Stimulated activated CD4-positive, alpha-beta T cell treated with anti-CD3 and anti-CD28 coated beads, Interleukin-4, amount 100 ng/mL, for 1 hour (primary cell): ENCODE measurements around the gene AQP7.
"Not testable (repeated sequence)": the region's sequence is repeated elsewhere in the genome, so short reads cannot be mapped to it uniquely, and the experiment has no call there.

Source experiments
- DNase-seq: peaks from one replicate; pipeline ENCODE4 v3.0.0-alpha.2; 2020

Gene AQP7

DNA sequence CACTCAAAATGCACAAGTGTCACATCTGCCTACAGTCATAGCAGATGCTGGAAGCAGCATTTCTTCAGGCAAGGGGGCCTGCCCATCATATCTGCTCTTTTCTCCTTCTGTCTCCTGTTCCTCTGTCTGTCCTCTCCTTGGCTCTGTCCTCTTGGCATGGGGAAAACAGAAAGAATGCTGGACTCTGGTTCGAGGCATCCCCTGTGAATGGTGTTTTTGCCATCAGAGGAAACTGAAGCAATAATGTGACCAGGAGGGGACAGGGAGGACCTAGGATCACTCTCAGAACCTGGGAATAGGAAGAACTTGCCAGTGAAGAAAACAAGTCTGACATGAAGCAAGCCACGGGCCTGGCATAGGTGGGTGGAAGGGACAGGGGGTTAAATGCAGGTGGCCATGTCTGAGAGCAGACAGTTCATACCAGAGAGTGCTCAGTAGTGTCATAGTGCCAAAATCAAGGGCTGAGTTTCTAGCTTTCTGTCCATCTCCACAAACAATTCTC is 35.3 kb downstream of the AQP7 start:
- DNase-seq: no peak

DNA sequence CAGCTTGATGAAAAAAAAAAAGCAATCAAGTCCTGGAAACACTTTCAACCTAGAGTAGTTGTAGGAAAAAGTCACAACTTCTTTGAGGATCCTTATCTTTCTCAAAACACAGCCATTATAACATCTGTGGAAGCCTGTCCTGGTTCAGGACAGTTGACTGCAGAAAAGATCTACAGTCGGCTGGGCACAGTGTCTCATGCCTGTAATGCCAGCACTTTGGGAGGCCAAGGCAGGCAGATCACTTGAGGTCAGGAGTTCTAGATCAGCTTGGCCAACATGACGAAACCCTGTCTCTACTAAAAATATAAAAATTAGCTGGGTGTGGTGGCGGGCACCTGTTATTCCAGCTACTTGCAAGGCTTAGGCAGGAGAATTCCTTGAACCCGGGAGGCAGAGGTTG is 37.6 kb downstream of the AQP7 start:
- not testable (repeated sequence) for DNase-seq

DNA sequence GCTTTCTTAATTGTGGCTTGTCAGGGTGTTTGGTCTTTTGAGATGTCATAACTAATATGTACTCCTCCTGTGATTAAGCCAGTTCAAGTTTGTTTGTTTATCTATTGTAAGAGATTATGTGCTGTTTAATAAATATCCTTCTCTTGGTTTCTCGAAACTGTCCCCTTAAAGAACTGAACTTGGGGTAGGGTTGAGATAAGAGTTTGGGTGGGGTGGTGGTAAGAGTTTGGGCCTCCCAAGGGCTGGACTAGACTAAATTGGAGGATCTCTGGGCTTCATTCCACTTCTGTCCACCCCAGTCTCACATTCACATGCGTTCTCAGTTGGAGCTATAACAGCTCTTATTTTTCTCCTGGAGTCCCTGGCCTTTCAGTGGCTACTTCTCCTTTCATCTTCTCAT is 38.2 kb downstream of the AQP7 start:
- DNase-seq: no peak

DNA sequence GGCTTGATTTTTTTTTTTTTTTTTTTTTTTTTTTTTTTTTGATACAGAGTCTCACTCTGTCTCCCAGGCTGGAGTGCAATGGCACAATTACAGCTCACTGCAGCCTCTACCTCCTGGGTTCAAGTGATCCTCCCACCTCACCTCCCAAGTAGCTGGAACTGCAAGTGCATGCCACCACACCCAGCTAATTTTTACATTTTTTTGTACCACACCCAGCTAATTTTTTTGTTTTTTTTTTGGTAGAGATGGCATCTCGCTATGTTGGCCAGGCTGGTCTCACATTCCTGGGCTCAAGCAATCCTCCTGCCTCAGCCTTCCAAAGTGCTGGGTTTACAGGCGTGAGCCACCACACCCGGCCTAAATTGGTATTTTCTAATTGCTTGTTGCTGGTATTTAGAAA is 43.7 kb downstream of the AQP7 start:
- DNase-seq: not testable (repeated sequence)

DNA sequence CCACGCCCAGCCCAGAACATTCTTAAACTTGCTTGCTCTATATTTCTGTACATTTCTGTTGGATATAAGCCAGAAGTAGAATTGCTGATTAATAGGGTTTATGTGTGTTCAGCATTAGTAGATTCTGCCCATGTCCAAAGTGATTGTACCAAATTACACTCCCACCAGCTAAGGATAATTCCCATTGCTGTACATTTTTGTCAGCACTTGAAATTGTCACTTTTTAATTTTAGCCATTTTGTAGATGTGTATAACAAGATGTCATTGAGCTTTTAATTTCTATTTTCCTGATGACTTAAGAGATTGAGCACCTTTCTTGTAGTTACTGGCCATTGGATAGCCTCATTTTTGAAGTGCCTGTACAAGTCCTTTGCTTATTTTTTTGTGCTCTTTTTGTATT is 46.4 kb downstream of the AQP7 start:
- DNase-seq: no peak

DNA sequence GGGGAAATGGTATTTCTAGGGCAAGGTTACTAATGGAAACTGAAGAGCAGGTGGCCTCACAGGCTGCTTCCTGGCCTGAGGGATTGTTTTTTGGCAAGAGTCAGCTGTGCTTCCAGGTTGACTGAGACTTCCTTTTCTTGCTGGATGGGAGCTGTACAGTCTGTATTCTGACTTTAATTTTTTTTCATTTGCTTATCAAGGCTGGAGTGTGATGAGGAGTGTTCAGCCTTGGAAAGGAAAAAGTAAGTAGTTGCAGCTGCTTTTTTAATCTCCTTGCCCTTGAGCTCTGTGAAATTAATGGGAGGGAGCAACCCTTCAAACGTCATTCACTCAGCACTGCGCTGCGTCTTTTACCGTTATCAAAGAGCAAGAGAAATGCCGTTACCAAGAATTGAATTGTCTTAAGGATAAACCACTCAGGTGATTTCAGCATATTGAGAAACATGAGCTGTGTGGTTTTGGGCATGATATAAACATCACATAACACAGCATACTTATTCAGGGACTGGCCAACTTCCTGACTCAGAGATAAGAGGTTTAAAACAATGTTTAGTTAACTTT is 47.6 kb downstream of the AQP7 start:
- DNase-seq: no peak

DNA sequence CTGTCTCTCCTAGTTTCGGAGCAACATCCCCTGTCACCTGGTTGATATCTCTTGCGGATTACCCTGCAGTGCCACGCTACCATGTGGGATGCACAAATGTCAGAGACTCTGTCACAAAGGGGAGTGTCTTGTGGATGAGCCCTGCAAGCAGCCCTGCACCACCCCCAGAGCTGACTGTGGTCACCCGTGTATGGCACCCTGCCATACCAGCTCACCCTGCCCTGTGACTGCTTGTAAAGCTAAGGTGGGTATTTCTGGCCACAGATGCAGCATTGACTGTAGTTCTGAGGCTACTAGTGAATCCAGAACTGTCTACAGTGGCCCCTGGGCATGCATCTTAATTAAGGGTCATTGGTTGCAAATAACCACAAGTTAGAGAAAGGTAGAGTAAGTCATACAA is 50.8 kb downstream of the AQP7 start:
- no peak for DNase-seq

DNA sequence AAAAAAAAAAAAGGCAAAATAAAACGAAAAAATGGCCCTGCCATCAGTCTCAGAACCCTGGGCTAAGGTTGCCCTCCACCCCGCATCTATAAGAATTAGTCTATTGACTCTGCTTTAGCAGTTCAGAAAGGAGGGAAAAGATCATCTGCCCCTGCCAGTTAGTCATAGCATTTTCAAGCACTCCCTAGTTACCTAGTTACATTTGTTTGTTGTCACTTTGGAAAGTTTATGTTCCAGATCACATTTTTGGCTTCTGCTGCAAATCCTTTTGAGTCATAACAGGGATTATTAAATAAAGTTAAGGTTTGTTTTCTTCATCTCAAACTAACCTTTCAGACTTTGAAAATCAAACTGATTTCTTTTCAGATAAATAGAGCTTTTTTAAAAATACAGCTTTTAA is 52.1 kb downstream of the AQP7 start:
- no peak for DNase-seq

DNA sequence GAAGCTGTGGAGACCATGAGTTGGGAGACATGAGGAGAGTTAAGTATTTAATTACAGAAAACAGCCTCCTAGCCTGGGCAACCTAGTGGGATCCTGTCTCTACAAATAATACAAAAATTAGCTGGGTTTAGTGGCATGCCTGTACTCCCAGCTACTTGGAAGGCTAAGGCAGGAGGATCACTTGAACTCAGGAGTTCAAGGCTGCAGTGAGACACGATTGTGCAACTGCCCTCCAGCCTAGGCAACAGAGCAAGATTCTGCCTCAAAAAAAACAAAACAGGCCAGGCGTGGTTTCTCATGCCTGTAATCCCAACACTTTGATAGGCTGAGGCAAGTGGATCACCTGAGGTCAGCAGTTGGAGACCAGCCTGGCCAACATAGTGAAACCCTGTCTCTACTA is 52.6 kb downstream of the AQP7 start:
- no peak for DNase-seq

DNA sequence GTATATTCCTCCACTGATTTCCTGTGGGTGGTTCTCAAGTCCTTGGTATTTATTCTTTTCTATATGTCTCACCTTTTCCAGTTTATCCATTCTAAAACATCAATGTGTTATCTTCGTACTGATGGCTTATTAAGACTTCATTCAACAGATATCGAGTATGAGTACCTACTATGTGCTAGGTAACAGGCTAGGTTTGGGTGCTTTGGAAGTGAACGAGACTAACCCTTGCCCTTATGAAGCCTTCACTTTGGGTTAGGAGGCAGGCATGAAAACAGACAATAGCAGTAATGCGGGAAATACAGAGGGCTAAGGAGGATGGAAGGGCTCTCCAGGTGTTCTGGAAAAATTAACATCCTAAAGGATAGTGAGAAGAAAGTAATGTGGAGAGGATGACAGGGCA is 53.4 kb downstream of the AQP7 start:
- no peak for DNase-seq

DNA sequence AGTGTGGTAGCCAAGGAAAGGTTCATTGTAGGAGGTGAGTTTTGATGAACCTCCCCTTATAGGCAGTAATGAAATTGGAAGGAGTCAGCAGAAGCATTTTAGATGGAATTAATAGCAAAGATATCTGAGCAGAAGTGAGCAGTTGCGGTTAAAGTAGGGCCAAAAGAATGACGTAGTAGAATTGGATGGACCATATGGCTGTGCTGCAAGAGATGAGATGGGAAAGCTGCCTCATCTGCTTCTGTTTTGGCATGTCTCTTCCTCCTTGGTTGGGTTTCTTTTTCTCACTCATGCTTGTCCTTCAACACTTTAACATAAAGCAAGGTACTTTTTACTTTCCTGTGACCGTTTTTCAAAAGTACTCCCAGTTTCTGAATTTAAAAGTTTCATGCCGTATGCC is 55.8 kb downstream of the AQP7 start:
- DNase-seq: no peak

DNA sequence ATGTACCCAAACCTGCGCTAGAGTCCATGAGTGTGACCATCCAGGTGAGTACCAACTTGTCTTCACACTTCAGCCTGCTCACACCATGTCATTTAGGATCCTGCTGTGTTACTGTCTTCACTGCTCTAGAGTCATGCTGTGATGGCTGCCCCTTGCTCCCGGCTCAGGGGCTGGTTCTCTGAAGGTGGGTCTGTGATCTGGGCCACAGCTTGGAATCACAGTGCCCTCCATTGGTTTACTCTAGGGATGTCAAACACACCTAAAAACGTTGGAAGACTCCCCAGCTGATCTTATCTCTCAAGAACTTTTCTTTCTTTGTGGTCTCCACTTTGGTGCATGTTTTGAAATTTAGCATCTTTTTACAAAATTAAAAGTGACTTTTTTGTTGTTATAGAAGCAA is 58.2 kb downstream of the AQP7 start:
- no peak for DNase-seq

DNA sequence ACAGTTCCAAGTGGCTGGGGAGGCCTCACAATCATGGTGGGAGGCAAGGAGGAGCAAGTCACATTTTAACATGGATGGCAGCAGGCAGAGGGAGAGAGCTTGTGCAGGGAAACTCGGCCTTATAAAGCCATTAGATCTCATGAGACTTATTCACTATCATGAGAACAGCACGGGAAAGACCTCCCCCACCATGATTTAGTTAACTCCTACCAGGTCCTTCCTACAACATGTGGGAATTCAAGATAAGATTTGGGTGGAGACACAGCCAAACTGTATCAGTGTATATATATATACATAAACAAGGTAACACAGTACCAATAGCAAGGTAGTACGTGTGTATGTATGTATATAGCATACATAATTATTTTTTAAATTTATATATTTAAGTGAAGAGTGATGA is 61.2 kb downstream of the AQP7 start:
- DNase-seq: no peak

DNA sequence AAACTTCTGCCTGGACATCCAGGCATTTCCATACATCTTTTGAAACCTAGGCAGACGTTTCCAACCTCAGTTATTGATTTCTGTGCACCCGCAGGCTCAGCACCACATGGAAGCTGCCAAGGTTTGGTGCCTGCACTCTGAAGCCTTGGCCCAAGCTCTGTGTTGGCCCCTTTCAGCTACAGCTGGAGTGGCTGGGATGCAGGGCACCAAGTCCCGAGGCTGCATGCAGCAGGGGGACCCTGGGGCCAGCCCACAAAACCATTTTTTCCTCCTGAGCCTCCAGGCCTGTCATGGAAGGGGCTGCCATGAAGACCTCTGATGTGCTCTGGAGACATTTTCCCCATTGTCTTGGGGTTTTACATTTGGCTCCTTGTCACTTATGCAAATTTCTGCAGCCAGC is 62.2 kb downstream of the AQP7 start:
- DNase-seq: no peak
